Tibial nerve (tissue), 3 donors: Measurements from ENCODE around the gene RNF208.

Source experiments
- POLR2A ChIP-seq, 2 donors: fragments of 450-650 bp; IDR thresholded peaks; one replicate each; pipeline ENCODE4 v1.6.1; 2017; ENCODE audit warnings: antibody characterized with exemption in 2 of 2, mild to moderate bottlenecking in 2 of 2, moderate library complexity in 2 of 2
- TF ChIP-seq, protein P1 (sequence below), 5 experiments: fragments of 200-600 bp in 3 of 5; fragments of 450-650 bp in 2 of 5; sonication (generic) in 3 of 5; IDR thresholded peaks; one replicate each; pipeline ENCODE4 v1.5.1; 2016 to 2019; ENCODE audit warnings: antibody characterized with exemption in 5 of 5, mild to moderate bottlenecking in 3 of 5, moderate library complexity in 2 of 5

DNA sequence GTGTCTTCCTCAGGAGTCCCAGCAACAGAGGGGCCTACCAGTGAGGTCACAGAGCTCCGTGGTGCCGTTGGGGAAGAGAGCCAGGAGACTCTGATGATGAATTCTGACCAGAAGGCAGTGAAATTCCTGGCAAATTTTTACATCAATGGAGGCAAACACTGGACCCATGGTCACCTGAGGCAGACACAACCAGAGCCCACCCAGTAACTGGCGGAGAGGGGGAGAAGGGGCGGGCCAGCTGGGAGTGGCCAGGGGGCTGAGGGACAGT lies 29.1 kb upstream of the RNF208 start, which contains the start of gene STPG3:
- no peak for TF ChIP-seq POLR2A (IDR thresholded peaks at IDR 0.05)
- TF ChIP-seq, protein P1, sequence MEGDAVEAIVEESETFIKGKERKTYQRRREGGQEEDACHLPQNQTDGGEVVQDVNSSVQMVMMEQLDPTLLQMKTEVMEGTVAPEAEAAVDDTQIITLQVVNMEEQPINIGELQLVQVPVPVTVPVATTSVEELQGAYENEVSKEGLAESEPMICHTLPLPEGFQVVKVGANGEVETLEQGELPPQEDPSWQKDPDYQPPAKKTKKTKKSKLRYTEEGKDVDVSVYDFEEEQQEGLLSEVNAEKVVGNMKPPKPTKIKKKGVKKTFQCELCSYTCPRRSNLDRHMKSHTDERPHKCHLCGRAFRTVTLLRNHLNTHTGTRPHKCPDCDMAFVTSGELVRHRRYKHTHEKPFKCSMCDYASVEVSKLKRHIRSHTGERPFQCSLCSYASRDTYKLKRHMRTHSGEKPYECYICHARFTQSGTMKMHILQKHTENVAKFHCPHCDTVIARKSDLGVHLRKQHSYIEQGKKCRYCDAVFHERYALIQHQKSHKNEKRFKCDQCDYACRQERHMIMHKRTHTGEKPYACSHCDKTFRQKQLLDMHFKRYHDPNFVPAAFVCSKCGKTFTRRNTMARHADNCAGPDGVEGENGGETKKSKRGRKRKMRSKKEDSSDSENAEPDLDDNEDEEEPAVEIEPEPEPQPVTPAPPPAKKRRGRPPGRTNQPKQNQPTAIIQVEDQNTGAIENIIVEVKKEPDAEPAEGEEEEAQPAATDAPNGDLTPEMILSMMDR (IDR thresholded peaks at IDR 0.05): no peak
